ENCODE results near the gene ZNF714.

GRCh38 chr19:21164541-21164940, 82.5 kb downstream of the ZNF714 start:
- no peak for TF ChIP-seq CTCF (IDR thresholded peaks at IDR 0.05; ENCODE audit: low read depth, low read length)
- TF ChIP-seq EZH2phosphoT487 (IDR thresholded peaks at IDR 0.05; ENCODE audit: low read depth): no peak
